NCI-H2196 treated with DMSO at 0.1 percent for 48 hours (cell line): ENCODE data around the gene MEF2C.

Experiments
- DNase-seq: peaks from one replicate; lab custom pipeline; 2025; ENCODE audit not compliant: unreplicated experiment; lab: John Stamatoyannopoulos, UW

The MEF2C gene

DNA sequence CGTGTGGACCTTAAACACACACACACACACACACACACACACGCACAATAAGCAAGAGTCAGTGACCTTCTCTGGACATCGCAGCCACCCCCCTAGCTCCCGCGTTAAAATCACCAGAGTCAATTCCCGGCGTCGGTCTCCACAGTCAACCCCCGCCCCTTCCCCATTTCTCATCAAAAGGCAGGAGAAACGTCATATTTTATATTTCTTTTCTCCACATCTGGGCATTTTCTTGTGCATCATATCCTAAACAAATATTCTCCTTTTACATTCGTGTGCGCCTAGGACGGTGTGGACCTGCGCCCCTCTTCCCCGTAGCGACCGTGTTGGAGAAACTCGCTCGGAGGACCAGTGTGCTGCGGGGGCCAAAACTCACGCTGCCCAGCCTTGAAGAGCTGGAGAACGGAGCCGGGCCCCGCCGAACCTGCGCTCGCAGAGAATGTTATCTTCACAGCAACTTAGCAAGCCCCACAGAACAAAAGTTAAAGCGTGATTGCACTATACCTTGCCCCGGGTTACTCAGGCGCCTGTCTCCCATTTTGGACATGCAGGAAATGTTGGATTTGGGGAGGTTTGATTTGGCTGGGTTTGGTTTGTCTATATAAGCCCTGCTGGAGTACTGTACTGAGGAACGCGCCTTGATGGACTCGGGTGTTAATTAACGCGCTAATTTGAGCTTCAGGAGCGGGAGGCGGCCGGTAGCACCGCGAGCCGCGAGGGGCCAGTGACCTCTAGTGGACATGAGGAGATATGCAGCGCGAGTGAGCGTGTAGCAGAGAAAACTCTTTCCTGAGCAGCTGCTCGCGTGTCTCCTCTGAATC, 192.4 kb downstream of the MEF2C start:
- DNase-seq = no peak

DNA sequence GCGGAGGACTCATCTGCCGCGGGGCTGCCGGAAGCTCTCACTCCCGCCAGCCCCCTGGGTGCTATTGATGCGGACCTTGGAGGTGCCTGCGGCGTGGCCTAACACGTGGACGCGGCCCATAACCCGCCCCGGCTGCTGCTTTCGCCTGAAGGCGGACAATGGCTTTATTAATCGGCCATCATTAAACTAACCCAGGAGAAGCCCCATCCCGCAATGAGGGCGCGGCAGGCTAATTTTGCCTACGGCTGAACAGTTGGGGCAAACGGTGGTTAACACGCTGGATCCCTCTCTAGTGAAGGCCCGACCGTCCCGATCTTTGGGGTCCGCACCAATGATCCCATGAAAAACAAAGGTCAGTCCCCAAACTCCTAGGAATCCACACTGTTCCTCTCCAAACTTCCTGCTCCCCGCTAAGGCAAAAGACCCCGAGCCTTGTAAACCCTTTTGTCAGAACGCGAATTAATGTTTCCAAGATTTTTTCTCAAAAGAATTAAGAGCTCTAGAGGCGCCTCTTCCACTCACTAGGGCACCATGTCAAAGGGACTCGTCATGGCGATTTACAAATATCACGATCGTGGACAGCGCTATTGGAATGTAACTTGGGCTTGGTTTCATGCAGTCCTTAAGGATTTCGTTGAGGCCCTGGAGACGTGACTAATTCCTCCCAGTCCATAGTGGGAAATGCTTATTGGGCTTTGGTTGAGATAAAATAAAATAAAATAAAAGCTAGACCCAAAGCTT, 193.1 kb downstream of the MEF2C start:
- no peak for DNase-seq

DNA sequence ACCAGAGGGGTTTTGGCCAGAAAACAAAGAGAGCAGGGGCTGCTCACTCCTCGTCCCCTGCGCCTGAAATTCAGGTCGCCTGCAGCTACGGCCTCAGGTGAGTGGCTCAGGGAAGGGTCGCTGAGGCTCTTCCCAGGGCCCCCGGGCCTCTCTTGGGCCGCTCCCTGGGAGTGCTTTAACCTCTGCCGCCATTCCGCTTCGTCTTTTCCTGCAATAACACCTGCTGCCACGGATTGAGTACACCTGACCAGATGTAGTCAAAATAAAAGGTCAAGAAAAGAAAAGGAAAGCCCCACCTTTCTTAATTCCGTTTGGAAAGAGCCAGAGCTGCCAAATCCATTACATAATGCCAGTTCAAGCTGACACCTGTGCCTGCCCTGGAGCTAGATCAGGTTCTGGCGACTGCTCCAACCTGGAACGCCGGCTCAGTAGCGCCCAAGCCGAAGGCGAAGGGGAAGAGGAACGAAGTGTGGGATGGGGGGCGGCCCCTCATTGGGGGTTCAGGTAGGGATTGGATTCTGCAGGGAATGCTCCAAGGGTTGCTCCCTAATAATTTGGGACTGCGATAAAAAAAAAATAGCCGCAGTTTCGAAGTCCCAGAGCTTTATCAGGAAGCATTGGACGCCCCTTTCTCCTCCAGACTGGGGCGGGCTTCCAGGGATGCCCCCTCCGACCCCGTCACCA, 193.9 kb downstream of the MEF2C start:
- DNase-seq = no peak

DNA sequence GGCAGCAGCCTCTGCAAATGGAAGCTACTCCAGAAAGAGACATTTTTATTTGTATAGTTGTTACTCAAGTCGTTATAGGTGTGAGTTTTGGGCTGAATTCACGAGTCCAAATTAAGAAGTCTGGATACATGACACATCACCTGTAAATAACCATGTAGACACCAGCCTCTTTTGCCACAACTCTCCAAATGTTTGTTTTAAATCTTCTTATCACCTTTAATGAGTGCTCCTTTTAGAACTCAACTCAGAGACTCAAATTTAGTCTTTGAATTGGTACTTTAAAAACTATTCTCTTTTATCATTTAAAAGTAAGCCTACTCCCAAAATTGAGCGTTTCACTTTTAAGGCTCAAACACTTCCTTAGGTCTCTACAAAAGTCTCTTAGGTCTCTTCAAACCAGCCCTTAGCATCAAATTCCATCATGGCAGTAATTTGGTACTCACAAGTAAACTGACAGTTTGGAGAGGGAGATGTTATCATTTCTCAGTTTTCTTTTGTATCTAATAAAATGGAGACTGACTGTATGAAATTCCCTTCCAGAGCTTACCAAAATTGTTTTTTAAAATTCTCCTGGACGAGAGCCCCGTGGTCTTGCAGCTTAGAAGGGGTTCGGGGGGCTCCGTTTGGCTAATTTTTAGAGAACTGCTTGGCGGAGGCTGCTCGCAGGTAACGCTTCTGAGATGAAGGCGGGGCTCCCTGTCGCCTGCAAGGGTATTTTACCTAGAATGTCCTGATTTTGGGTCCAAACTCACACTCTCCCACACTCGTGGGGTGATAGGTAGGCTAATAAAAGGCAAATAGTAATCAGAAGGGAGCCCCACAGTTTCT, 194.6 kb downstream of the MEF2C start:
- DNase-seq = no peak

DNA sequence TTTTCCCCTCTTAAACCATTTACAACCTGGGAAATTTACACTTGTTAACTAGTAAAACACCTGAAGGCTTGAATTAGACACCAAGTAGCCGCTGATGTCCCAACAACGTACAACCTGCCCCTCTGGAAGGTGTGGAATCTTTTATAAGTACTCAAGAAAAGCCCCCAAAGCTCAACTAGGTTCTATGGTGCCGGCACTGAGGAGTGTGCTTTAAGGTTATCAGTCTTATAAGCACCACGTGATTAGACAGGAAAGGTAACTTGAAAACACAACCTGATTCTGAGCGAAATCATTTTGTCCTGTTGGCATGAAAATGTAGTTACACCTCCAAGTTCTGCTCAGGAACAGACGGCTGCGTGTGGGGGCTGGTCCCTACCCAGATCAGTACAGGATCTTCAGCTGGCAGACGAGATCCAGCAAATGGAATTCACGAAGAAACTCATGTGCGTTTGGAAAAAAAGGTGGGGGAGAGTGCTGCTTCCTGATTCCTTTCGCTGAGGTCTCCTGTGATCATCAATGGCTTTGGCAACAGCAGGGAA, 195.5 kb downstream of the MEF2C start:
- no peak for DNase-seq

DNA sequence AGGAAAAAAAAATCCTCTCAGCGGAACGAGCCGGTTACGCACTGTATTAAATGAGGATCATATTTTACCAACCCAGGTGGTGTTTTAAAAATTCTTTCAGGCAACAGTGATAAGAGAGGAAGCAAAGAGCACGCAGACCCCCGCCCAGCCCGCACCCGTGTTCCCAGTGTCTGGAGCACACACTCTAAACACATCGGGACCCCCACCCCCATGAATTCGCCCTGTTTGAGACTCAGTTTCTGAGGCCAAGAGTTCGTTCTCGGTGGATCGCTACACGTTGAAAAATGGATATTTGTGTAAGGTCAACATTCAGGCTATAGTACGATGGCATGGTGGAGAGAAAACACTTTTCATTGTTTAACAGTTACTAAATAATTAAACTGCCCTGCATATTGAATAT, 196.3 kb downstream of the MEF2C start:
- no peak for DNase-seq

DNA sequence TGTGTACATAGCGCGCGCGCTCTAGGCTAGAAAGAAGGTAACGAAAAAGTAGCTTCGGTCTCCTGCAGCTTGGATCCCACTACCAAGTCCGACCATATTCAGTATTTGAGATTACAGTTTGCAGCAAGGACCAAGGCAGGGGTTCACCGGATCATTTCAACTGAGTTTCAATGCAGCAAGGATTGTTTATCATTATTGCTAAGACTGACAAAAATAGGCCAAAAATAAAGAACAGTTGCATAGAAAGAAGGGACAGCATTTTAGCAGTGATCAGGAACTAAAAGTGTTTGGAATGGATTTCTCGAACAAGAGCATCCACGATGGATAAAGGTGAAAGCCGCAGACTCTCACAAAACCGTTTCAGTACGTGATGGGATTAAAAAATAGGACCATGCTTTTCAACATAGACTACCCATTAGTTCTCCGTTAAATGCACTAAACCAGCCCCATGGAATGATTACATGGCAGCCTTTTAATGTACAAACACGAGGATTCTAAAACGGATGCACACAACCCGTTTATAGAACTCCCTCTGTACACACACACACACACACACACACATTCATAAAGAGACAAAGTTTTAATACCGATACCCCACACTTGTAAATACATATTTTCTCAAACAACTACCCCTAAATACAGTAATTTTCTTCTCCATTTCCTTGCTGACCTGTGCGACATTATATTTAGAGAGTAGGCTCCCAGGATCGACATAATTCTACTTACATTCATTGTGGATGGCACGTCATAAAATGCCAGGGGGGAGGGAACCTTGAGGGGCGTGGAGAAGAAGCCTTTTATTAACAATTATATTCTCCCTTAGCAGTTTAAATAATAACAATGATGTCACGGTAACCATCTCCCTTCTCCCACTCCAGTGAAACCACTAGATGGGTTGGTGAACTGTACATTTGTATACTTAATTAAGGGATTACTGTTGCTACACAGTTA, 197.1 kb downstream of the MEF2C start:
- DNase-seq = no peak

DNA sequence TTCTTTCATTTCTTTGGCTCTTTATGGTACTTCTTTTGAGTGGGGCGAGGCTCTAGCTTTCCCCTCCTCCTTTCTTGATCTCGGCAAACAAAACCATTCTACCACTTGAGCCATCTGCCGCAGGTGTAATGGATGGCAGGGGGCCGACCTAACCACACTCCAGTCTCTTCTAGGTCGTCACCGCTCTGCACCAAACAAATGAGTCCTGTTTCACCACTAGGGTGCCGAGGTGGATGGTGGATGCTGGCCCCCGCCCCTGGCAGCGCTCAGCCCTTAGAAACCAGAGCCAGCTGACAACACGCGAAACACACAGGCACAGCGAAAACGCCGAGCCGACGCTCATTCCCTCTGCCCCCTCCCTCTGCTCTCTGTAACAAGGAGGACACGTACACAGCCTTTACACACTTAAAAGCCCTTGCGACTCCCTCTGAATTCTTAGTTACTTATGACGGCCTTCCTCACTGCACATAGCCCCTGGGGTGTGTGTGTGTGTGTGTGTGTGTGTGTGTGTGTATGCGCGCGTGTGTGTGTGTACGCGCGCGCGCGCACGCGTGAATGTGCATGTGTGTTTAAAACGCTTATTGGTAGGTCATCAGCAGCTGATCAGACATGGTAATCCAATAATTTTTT, 199.4 kb downstream of the MEF2C start:
- DNase-seq = peak; percentile 9

DNA sequence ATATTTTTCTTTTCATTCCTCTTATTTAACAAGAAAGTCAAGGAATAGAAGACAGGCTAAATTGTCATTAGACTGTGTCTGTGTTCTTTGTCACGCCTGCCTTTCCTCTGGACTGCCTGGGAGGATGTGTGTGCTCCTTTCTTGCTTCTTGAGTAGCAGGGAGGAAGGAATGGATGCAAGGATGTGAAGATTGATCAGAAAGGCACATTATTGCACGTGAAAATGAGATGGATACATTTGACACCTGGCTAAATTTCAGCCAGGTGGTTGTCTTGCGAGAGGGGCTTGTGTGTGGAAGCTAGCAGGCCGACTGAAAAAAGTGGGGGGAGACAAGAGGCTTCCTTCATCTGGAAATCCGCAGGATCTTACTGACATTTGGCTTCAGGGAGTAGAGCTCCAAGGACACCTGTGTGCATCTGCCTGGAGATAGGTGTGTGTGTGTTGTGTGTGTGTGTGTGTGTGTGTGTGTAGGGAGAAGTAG, 200.1 kb downstream of the MEF2C start:
- DNase-seq = no peak

DNA sequence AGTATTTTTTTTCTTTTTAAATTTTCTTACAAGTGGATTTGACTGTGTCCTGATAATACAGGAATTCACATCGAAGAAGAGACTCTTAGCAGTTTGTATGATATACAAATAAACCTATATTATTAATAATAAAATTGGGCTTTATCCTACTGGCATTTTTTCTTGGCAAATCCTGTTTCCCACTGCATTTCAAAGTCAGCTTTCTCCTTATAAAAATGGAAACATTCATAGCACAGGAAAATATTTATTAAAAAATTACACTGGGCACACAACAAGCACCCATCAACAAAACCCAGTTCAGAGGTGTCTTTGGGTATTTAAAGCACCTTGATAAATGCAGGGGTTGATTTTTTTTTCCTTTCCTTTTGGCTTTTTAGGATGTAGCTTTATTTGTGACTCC, 200.9 kb downstream of the MEF2C start:
- no peak for DNase-seq

DNA sequence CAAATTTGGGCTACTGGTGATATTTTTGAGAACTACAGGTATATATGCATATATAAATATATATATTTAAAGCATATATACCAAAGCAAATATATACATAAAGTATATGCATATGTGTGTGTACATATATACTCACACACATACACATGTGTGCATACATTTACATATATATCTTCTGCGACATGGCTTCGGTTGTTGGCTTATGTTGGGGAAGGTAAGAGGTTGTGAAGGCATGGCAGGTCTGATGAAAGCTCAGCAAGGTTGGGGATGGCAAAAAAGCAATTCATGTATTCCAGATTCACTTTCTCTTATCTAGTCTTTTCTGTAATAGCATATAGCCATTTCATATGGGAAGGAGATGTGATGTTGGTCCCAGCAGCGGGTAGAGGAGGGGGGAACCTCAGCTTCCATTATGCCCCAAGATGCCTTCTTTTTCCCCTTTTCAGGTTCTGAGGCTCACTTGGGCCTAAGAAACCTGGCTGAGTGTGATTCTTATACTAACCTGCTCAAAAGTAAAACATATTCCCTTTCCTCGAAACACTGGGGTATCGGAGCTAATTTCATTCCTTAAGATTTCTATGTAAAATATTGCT, 201.7 kb downstream of the MEF2C start:
- no peak for DNase-seq

DNA sequence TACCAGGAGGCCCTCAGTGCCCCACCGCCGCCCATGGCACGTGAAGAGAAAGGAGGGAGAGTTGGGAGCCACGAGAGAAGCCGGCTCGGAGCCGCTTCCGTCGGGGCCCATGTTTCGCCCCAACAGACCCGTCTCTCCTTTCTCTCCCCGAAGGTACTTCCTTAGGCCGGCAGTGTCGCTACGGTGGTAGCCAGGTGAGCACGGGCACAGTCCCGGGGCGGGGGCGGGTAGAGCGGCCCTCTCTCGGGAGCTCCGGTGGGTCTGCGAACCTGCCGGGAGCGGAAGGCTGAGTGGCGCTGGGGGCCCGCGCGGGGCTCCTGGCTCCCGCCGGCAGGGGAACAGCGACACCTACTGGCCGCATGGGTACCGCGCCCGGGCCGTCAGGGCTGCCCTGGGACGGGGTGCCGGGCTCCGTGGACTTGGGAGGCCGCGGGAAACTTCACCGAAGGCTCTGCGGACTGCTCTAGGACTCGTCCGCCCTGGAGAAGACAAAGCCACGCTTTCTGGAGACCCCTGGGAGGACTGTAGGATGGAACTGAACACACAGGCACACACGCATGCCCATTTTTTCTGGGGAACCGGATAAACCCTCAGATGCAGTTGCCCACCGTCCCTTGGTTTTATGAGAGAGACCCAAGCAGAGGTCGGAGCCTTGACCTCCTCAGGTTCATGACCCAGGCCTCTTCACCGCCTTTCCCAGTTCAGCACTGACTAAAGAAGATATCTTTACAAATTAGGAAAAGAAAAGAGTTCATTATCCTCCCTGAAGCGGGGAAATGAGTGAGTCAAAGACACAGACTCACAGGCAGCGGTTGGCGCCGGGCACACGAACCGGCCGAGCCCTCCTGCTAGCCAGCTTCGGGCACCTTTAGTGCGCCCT, 202.5 kb downstream of the MEF2C start:
- DNase-seq = no peak

DNA sequence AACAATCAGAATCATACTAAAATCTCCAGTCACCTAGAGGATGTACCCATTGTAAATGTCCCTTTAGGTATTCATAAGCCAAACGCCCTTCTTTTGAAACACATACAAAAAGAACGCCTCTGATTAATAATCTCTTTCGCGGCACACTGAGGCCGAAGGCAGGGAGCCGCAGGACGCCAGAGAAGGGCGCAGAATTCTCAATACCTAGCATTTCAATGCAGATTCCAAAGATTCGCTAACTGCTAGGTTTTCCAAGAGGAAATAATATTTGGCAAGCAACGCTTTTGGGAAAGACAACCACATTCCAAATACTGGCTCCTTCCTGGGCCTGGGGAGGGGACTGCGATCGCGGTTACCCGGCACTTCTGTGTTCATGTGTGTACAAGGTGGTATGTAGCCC, 203.3 kb downstream of the MEF2C start:
- DNase-seq = no peak

DNA sequence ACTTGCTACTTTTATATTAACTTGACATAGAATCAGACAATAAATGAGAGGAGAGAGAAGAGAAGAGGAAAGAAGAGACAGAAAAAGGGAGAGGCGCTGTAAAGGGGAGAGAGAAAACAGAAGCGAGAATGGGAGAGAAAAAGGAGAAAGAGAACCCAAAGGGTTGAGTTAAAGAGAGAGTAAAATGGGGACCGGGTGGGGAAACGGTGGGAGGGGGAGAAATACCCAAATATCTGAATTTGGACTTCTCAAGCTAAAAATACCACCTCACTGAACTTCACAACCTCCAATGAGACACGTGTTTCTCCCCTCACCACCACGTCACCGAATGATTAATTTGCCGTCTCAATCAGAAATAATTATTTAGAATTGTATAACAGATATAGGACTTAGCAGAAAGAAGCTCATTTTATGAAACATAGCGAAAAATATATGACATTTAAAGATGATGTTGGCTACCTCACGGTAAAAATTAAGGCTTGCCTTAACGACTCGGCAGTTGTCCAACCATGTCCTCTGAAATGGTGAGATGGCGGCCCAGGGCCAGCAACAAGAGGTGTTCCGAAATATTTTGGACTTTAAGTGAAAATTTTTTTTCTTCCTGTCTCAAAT, 204.1 kb downstream of the MEF2C start:
- no peak for DNase-seq

DNA sequence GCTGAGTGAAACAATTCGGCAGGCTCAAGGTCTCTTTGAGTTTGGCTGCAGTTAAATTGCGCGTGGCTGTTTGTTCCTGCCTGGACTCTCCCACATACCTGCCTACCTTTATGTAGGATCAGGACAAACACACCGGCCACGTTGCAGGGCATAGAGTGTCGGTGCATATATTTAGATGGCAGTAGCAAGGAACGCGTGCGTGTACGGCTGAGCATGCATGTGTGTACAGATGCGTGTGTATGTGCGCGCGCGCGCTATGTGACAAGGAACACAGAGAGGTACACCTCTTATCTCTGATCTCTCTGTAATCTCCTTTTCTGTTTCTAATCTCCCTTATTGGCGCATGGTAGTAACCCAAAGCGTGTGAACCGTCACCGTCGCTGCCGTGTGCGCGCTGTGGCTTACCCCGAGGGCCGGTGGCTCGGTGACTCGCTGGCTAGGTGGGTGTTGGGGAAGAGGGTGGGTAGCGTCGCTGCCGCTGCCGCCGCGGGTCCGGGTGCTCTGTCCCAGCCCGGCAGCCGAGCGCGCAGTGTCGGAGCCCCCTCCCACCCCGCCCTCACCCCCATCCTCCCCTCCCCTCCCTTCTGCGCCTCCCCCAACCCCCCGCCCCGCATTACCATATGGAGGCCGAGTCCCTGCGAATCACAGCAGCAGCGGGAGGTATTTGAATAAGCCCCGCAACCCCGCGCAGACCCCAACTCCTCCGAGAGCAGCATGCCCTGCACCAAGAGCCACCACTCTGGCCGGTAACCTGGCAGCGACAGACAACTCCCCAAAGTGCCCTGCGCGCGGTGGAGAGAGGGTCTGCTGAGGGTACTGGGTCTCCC, 204.8 kb downstream of the MEF2C start:
- DNase-seq = no peak

DNA sequence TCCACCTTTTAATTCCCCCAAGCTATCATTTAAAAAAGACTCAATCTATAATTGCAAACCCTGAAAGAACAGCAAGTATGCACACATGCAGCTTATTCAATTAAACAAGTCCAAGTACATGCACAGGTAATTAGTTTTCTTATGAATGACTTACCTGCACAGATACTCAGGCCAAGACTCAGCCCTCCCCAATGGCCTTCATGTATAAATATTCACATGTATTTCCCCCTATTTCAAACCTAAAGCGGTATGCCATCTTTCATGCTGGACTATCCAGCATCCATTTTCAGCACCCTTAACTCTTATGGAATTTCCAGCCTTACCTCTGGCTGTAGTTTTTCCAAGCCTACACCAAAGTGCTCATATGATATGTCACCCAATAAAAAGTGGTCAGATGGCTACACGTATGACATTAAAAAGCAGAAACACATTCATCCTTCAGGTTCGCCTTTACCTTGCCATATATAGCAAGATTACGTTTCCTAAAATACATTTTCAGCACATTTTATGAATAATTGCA, 205.5 kb downstream of the MEF2C start:
- DNase-seq = no peak
